Ectodermal cell (in vitro differentiated cells): ENCODE results near the gene ZNF140.

ENCODE experiments used
- H3K27ac ChIP-seq: 2 replicates; pipeline ENCODE4 v1.7.0; 2013; ENCODE audit warnings: mild to moderate bottlenecking, low read depth, low read length; ENCODE audit not compliant: insufficient read depth, poor library complexity, severe bottlenecking
- H3K27me3 ChIP-seq: 2 replicates; pipeline ENCODE4 v1.7.0; 2013; ENCODE audit warnings: mild to moderate bottlenecking, low read length; ENCODE audit not compliant: insufficient read depth, control insufficient read depth, poor library complexity, severe bottlenecking
- H3K36me3 ChIP-seq: one replicate; pipeline ENCODE4 v1.7.0; 2013; ENCODE audit warnings: low read length; ENCODE audit not compliant: control insufficient read depth, insufficient read depth
- H3K4me1 ChIP-seq: one replicate; pipeline ENCODE4 v1.7.0; 2013; ENCODE audit warnings: low read length; ENCODE audit not compliant: control insufficient read depth, insufficient read depth
- H3K4me3 ChIP-seq: 2 replicates; pipeline ENCODE4 v1.7.0; 2013; ENCODE audit warnings: low read depth, low read length, control low read depth; ENCODE audit not compliant: insufficient read depth
- H3K9me3 ChIP-seq: 2 replicates; pipeline ENCODE4 v1.7.0; 2013; ENCODE audit warnings: mild to moderate bottlenecking, low read length, moderate library complexity; ENCODE audit not compliant: control insufficient read depth
- WGBS, 2 experiments: methylation state at CpG; one replicate each; pipeline ENCODE4 v1.1.7; 2013; ENCODE audit warnings: missing lambda C conversion rate in 2 of 2; 5-methylcytosine and 5-hydroxymethylcytosine counted together

The ZNF140 gene

GRCh38 chr12:133080026-133080367 lies 726 bp upstream of the ZNF140 start:
- Histone ChIP-seq H3K36me3 (peaks cover 33% of the 10 kb centered on the region), H3K27me3 (no peaks in the 10 kb centered on the region), H3K27ac (peak overlapping the region; percentile 100), H3K9me3 (peaks cover 17% of the 10 kb centered on the region), H3K4me1 (no peaks in the 10 kb centered on the region), H3K4me3 (peak overlapping the region; percentile 89)
- 0 to 1% methylated on average over 22 of the region's 22 CpGs for WGBS, 2 experiments

DNA sequence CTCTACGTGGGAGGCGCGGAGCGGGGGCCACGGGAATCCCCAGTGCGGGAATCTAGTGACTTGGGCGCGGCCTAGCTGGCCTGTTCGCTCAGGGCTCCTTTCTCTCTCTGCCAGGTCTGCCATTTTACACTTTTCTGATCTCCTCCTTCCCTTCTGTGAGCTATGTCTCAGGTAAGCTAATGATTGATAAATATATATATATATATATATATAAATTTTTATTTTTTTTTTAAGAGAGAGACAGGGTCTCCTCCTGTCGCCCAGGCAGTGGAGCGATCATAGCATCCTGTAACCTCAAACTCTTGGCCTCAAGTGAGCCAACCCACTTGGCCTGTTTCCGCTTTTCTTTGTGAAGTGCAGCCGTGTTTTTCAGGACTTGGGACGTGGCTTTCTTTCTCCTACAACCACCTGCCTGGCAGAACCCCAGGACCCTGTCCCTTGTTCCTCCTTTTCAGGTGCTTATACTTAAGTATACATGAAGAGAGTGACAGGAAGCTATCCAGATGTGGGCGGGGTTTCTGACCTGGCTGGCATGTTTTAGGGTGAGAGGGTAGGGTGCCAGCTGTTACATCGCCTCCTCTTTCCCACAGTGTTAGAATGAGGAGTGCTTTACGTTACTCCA lies 547 bp downstream of the ZNF140 start:
- Histone ChIP-seq H3K27ac (peak overlapping the region; percentile 100), H3K4me3 (peak overlapping the region; percentile 89), H3K4me1 (no peaks in the 10 kb centered on the region), H3K9me3 (peaks cover 21% of the 10 kb centered on the region), H3K27me3 (no peaks in the 10 kb centered on the region), H3K36me3 (peaks cover 46% of the 10 kb centered on the region)
- 36 to 41% methylated on average over 17 of the region's 17 CpGs for WGBS, 2 experiments

- Histone ChIP-seq H3K4me1 (no peaks in the 10 kb centered on the region), H3K9me3 (peaks cover 27% of the 10 kb centered on the region), H3K4me3 (no peak overlapping the region), H3K36me3 (peaks cover 66% of the 10 kb centered on the region), H3K27me3 (no peaks in the 10 kb centered on the region), H3K27ac (no peak overlapping the region)
- 94 to 95% methylated on average over 6 of the region's 6 CpGs for WGBS, 2 experiments
Measured at GRCh38 chr12:133083345-133083744, 2.6 kb downstream of the ZNF140 start.

DNA sequence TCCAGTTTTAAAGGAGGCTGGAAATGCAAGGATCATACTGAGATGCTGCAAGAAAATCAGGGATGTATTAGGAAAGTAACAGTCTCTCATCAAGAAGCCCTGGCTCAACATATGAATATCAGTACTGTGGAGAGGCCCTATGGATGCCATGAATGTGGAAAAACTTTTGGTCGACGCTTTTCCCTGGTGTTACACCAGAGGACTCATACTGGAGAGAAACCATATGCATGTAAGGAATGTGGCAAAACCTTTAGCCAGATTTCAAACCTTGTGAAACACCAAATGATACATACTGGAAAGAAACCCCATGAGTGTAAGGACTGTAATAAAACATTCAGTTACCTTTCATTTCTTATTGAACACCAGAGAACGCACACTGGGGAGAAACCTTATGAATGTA lies 24.9 kb downstream of the ZNF140 start:
- H3K36me3 ChIP-seq, result peaks cover 68% of the 10 kb centered on the region
- peaks cover 18% of the 10 kb centered on the region for H3K9me3 ChIP-seq
- H3K4me3 ChIP-seq, result no peak overlapping the region
- 96 to 97% methylated on average over 2 to 3 of the region's 3 CpGs for WGBS, 2 experiments
- no peaks in the 10 kb centered on the region for H3K27me3 ChIP-seq
- no peak overlapping the region for H3K27ac ChIP-seq
- H3K4me1 ChIP-seq, result no peaks in the 10 kb centered on the region

DNA sequence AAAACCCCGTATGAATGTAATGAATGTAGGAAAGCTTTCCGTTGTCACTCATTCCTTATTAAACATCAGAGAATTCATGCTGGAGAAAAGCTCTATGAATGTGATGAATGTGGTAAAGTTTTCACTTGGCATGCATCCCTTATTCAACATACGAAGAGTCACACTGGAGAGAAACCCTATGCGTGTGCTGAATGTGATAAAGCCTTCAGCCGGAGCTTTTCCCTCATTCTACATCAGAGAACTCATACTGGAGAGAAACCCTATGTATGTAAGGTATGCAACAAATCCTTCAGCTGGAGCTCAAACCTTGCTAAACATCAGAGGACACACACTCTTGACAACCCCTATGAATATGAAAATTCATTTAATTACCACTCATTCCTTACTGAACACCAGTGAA lies 25.5 kb downstream of the ZNF140 start:
- Histone ChIP-seq H3K36me3 (peaks cover 62% of the 10 kb centered on the region), H3K9me3 (peaks cover 21% of the 10 kb centered on the region), H3K27me3 (no peaks in the 10 kb centered on the region), H3K4me3 (no peak overlapping the region), H3K27ac (no peak overlapping the region), H3K4me1 (no peaks in the 10 kb centered on the region)
- 99 to 100% methylated on average over 1 to 5 of the region's 5 CpGs for WGBS, 2 experiments

- Histone ChIP-seq H3K4me1 (no peaks in the 10 kb centered on the region), H3K27me3 (no peaks in the 10 kb centered on the region), H3K9me3 (peaks cover 15% of the 10 kb centered on the region), H3K36me3 (peaks cover 53% of the 10 kb centered on the region), H3K27ac (no peak overlapping the region), H3K4me3 (no peak overlapping the region)
- 100% methylated on average over 1 of the region's 1 CpG; no CpG with 5 or more reads in 1 of the 2 experiments for WGBS, 2 experiments
Measured at GRCh38 chr12:133107121-133107520, 26.4 kb downstream of the ZNF140 start.

- H3K4me1 ChIP-seq, result no peaks in the 10 kb centered on the region
- 100% methylated on average over 2 of the region's 2 CpGs; no CpG with 5 or more reads in 1 of the 2 experiments for WGBS, 2 experiments
- H3K27me3 ChIP-seq, result no peaks in the 10 kb centered on the region
- H3K36me3 ChIP-seq, result peaks cover 45% of the 10 kb centered on the region
- H3K27ac ChIP-seq, result no peak overlapping the region
- no peak overlapping the region for H3K4me3 ChIP-seq
- peaks cover 15% of the 10 kb centered on the region for H3K9me3 ChIP-seq
Measured at GRCh38 chr12:133108150-133108549, 27.4 kb downstream of the ZNF140 start.

GRCh38 chr12:133120385-133121191 lies 39.9 kb downstream of the ZNF140 start:
- Histone ChIP-seq H3K9me3 (peaks cover 6% of the 10 kb centered on the region), H3K4me3 (no peak overlapping the region), H3K27ac (no peak overlapping the region), H3K4me1 (no peaks in the 10 kb centered on the region), H3K27me3 (no peaks in the 10 kb centered on the region), H3K36me3 (peaks cover 37% of the 10 kb centered on the region)
- 92 to 100% methylated on average over 2 to 3 of the region's 3 CpGs for WGBS, 2 experiments

- H3K4me3 ChIP-seq, result no peak overlapping the region
- peaks cover 13% of the 10 kb centered on the region for H3K9me3 ChIP-seq
- no peaks in the 10 kb centered on the region for H3K27me3 ChIP-seq
- H3K4me1 ChIP-seq, result no peaks in the 10 kb centered on the region
- peaks cover 53% of the 10 kb centered on the region for H3K36me3 ChIP-seq
- 94% methylated on average over 1 of the region's 2 CpGs for WGBS, 2 experiments
- no peak overlapping the region for H3K27ac ChIP-seq
Measured at GRCh38 chr12:133124674-133125073, 44.0 kb downstream of the ZNF140 start.

DNA sequence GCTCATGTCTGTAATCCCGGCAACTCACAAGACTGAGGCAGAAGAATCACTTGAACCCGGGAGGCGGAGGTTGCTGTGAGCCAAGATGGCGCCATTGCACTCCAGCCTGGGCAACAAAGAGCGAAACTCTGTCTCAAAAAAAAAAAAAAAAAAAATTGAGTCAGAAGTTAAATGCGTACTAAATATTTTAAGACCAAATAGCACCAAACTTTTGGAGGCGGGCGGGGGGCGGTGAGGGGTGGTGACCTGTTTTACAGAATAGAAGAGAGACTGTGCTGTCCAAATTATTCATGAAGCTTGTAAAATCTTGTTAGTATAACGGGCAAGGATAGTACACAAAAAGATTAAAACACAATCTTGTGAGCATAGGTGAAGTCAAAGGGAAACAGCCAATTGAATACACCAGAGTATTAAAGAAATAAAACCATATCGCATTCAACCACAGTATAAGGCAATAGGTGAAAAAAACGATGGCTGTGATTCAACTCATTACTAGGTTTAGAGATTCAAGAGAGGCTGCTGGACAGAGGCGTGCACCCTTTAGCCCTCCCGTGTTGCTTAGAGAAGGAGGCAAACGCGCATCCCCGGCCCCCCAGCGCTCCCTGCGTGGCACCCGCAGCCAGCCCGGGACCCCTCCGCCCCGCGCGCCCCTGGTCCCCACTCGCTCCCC lies 48.8 kb downstream of the ZNF140 start:
- H3K27ac ChIP-seq, result peak overlapping the region; percentile 95
- H3K4me3 ChIP-seq, result peak overlapping the region; percentile 86
- H3K9me3 ChIP-seq, result peaks cover 13% of the 10 kb centered on the region
- peaks cover 50% of the 10 kb centered on the region for H3K36me3 ChIP-seq
- no peaks in the 10 kb centered on the region for H3K4me1 ChIP-seq
- H3K27me3 ChIP-seq, result no peaks in the 10 kb centered on the region
- 31 to 35% methylated on average over 24 to 26 of the region's 26 CpGs for WGBS, 2 experiments
